ENCODE measurements around the gene UCK1.

The UCK1 gene
- total RNA-seq, result 33.9 to 51.4 (median 39.0) reads per million in 4 experiments

- DNase-seq, result peak; percentile 70
Observed at GRCh38 chr9:131530920-131531832, at the start of gene UCK1. Gene UCK1, minus strand, starts transcription at chr9:131531263. Its CDS starts 89 bp downstream, at chr9:131531174.

- no peak for DNase-seq
Observed at GRCh38 chr9:131580358-131580757, 49.3 kb upstream of the UCK1 start.

GRCh38 chr9:131579789-131580211 is 48.7 kb upstream of the UCK1 start:
- no peak for DNase-seq

- DNase-seq, result peak; percentile 12
Observed at GRCh38 chr9:131578731-131579504, 47.9 kb upstream of the UCK1 start.

GRCh38 chr9:131578021-131578420 is 47.0 kb upstream of the UCK1 start:
- no peak for DNase-seq

GRCh38 chr9:131577005-131578000 is 46.2 kb upstream of the UCK1 start:
- DNase-seq, result no peak

GRCh38 chr9:131575946-131576853 is 45.1 kb upstream of the UCK1 start:
- DNase-seq, result no peak

GRCh38 chr9:131574730-131575640 is 43.9 kb upstream of the UCK1 start:
- DNase-seq, result no peak

GRCh38 chr9:131567910-131568309 is 36.8 kb upstream of the UCK1 start:
- DNase-seq, result no peak

- no peak for DNase-seq
Observed at GRCh38 chr9:131566158-131566557, 35.1 kb upstream of the UCK1 start.

- no peak for DNase-seq
Observed at GRCh38 chr9:131565369-131565768, 34.3 kb upstream of the UCK1 start.

- DNase-seq, result no peak
Observed at GRCh38 chr9:131562032-131562959, 31.2 kb upstream of the UCK1 start.

GRCh38 chr9:131559421-131560000 is 28.4 kb upstream of the UCK1 start:
- no peak for DNase-seq

GRCh38 chr9:131557855-131558548 is 26.9 kb upstream of the UCK1 start:
- DNase-seq, result no peak

- DNase-seq, result no peak
Observed at GRCh38 chr9:131555841-131556673, 25.0 kb upstream of the UCK1 start.

- no peak for DNase-seq
Observed at GRCh38 chr9:131554843-131555351, 23.8 kb upstream of the UCK1 start.

Data from effector CD8-positive, alpha-beta T cell (primary cell).